ENCODE measurements around the gene NDUFB4. TPM values are rescaled to one million over a fixed set of nuclear protein-coding genes. Genes with fewer than 3 reads are reported as not detected.

NDUFB4 gene
- total and polyA plus RNA-seq, 9 of the 15 experiments (the other 6 are each of a cell fraction or from before 2014, with no cell fraction given): 124 to 670 (median 227) TPM

DNA sequence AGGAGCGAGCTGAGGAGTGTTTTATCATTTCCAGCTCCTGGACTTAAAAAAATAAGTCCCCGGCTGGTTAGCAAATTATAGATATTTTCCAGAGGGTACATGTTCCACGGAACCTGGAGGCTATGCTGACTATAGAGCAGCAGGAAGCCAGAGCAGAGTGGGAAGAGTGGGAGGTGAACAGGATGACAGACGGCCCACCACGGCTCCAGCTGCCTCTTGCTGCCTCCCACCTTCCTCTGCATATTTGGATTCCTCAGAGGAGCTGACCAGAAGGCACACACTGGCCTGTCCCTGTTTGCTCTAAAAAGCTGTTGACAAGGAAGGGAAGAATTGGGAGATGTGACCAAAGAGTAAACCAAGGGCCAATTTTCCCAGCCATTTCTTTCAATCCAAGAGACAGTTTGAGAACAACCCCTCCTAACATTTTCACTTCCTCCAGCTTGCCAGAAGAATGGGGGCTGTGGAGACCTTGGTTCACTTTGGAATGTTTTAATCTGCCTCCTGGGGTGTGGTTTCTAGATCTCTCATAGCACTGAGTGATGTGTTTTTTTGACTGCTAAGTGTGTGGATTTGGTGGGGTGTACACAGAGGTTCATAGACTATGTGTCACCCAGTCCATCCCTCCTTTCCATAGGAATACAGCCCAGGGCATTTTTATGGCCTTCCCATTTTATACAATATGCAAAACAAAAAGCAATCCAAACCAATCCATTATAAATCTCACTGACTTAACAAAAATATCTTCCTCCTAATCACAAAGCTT lies 49.1 kb downstream of the NDUFB4 start:
- Histone ChIP-seq H3K27ac (ENCODE audit: extremely low read depth, low read depth, low read length) (peak overlapping the region; percentile 64; the same call in 2 of the 3 replicates), H3K27me3 (ENCODE audit: control insufficient read depth in 2 of 2, insufficient read depth in 2 of 2, low read length in 2 of 2) (no peaks in the 10 kb centered on the region), H3K4me1 (replicated peaks in 1 of 2; ENCODE audit: control insufficient read depth in 2 of 2, insufficient read depth in 2 of 2, low read length in 2 of 2) (peaks cover 0 to 46% of the 10 kb centered on the region in 2 experiments; a peak in 4 of 5 replicates), H4K20me1 (replicated peaks; ENCODE audit: control insufficient read depth, insufficient read depth, low read length) (no peaks in the 10 kb centered on the region), H3K9me3 (replicated peaks; ENCODE audit: control insufficient read depth, insufficient read depth, low read depth, low read length) (peaks cover 3% of the 10 kb centered on the region), H3K79me2 (ENCODE audit: control insufficient read depth, insufficient read depth, low read length) (no peaks in the 10 kb centered on the region), H3K36me3 (ENCODE audit: control insufficient read depth, insufficient read depth, low read length) (no peaks in the 10 kb centered on the region), H3K9me1 (ENCODE audit: control insufficient read depth, insufficient read depth, low read length) (no peaks in the 10 kb centered on the region), H2AFZ (ENCODE audit: low read depth, low read length) (peak overlapping the region; percentile 84), H3K4me3 (no peak overlapping the region), H3K4me2 (ENCODE audit: insufficient read depth, low read length) (peak overlapping the region; percentile 7; the same call in 1 of the 2 replicates), H3K9ac (ENCODE audit: insufficient read depth in 1 of 2, low read depth in 2 of 2, low read length in 2 of 2) (peak overlapping the region; percentile 39 to 60; a peak in 2 of 4 replicates)
- ATAC-seq (peak; percentile 40), DNase-seq (ENCODE audit: extremely low read depth in 1 of 4, low spot score in 3 of 4) (peak in 2 of 4 experiments; percentile 12 to 16), FAIRE-seq (no peak)
- no TSS peak for BruUV-seq (replicated peaks)
- ChIA-PET POLR2A (interaction anchor here (0.6 kb wide), 1 partner anchor 23 kb away, joined by 3 read pairs; no protein-coding TSS in a partner anchor), CTCF (ENCODE audit: low intra/inter-chr PET ratio) (no interaction called here)
- 16% methylated on average over 5 of the region's 5 CpGs for WGBS (ENCODE audit: insufficient coverage, low coverage, missing lambda C conversion rate)
- intact Hi-C loops (cut with micrococcal nuclease) (no loop called here), in situ Hi-C loops (cut with MboI) (no loop called here)
- TF ChIP-seq SRSF1 (IDR thresholded peaks at IDR 0.05; ENCODE audit: low read depth, low read length): no peak
- no peak for TF ChIP-seq SLC30A9 (CRISPR knock-in tag; IDR thresholded peaks at IDR 0.05)
- peak; percentile 18 for TF ChIP-seq TAF1 (IDR thresholded peaks at IDR 0.05; ENCODE audit: control insufficient read depth, extremely low read depth, insufficient read depth, low read length, severe bottlenecking)
- no peak for TF ChIP-seq ZBTB7A (IDR thresholded peaks at IDR 0.05; ENCODE audit: borderline replicate concordance, control insufficient read depth, low read depth, low read length)
- TF ChIP-seq EGR1 (conservative IDR thresholded peaks at IDR 0.05): peak; percentile 60
- TF ChIP-seq L3MBTL2 (IDR thresholded peaks at IDR 0.05): no peak
- no peak for TF ChIP-seq NFIC (IDR thresholded peaks at IDR 0.05)
- no peak for TF ChIP-seq ZNF354B (CRISPR knock-in tag; IDR thresholded peaks at IDR 0.05)
- no peak for TF ChIP-seq FOXK1 (CRISPR knock-in tag; IDR thresholded peaks at IDR 0.05; ENCODE audit: borderline replicate concordance)
- TF ChIP-seq BCL6 (CRISPR knock-in tag; IDR thresholded peaks at IDR 0.05): no peak

Data from K562 (cell line).